H9 (cell line): ENCODE measurements around the gene CTBS. TPM values are rescaled to one million over a fixed set of nuclear protein-coding genes. Genes with fewer than 3 reads are reported as not detected.

Experiments used
- DNase-seq: peaks from one replicate; pipeline ENCODE4 v3.0.0-alpha.2; 2017
- H2AFZ ChIP-seq: one replicate; pipeline ENCODE4 v1.6.1; 2013; ENCODE audit warnings: mild to moderate bottlenecking, low read length, control low read depth, moderate library complexity
- H2AK5ac ChIP-seq: 2 replicates; pipeline ENCODE4 v1.6.1; 2013; ENCODE audit warnings: low read length, control low read depth, mixed read lengths; ENCODE audit not compliant: insufficient read length
- H2BK120ac ChIP-seq: one replicate; pipeline ENCODE4 v1.6.1; 2013; ENCODE audit warnings: low read depth, mild to moderate bottlenecking, low read length, control low read depth, inconsistent platforms; ENCODE audit not compliant: poor library complexity, severe bottlenecking
- H2BK12ac ChIP-seq: 2 replicates; pipeline ENCODE4 v1.6.1; 2013; ENCODE audit warnings: low read length, control low read depth, mixed read lengths, low read depth; ENCODE audit not compliant: insufficient read length
- H2BK15ac ChIP-seq: 2 replicates; pipeline ENCODE4 v1.6.1; 2013; ENCODE audit warnings: low read depth, low read length, control low read depth
- H2BK20ac ChIP-seq: one replicate; pipeline ENCODE4 v1.6.1; 2013; ENCODE audit warnings: low read depth, mild to moderate bottlenecking, low read length, control low read depth, inconsistent platforms; ENCODE audit not compliant: poor library complexity, severe bottlenecking
- H2BK5ac ChIP-seq: 2 replicates; pipeline ENCODE4 v1.6.1; 2013; ENCODE audit warnings: low read length, control low read depth, mixed read lengths; ENCODE audit not compliant: insufficient read length
- H3K14ac ChIP-seq: 2 replicates; pipeline ENCODE4 v1.6.1; 2013; ENCODE audit warnings: low read length, control low read depth; ENCODE audit not compliant: insufficient read depth
- H3K18ac ChIP-seq: 2 replicates; pipeline ENCODE4 v1.6.1; 2013; ENCODE audit warnings: low read depth, mild to moderate bottlenecking, mixed read lengths, low read length, control low read depth; ENCODE audit not compliant: insufficient read length
- H3K23ac ChIP-seq: 2 replicates; pipeline ENCODE4 v1.6.1; 2013; ENCODE audit warnings: low read length, control low read depth, mixed read lengths, low read depth; ENCODE audit not compliant: insufficient read length
- H3K23me2 ChIP-seq: 2 replicates; pipeline ENCODE4 v1.6.1; 2013; ENCODE audit warnings: low read depth, mild to moderate bottlenecking, mixed read lengths, low read length, control low read depth; ENCODE audit not compliant: insufficient read length, poor library complexity, severe bottlenecking
- H3K27ac ChIP-seq: 2 replicates; pipeline ENCODE4 v1.5.1; 2013; ENCODE audit warnings: low read length, control low read depth, mixed read lengths, low read depth; ENCODE audit not compliant: insufficient read length
- H3K27me3 ChIP-seq: 2 replicates; pipeline ENCODE4 v1.6.1; 2013; ENCODE audit warnings: low read length, control low read depth, inconsistent platforms; ENCODE audit not compliant: insufficient read depth
- H3K4ac ChIP-seq: 2 replicates; pipeline ENCODE4 v1.6.1; 2013; ENCODE audit warnings: low read depth, mild to moderate bottlenecking, control low read depth, inconsistent platforms, low read length, moderate library complexity
- H3K4me1 ChIP-seq: 2 replicates; pipeline ENCODE4 v1.6.1; 2013; ENCODE audit warnings: low read length, control low read depth, inconsistent platforms; ENCODE audit not compliant: insufficient read depth
- H3K4me2 ChIP-seq: 2 replicates; pipeline ENCODE4 v1.6.1; 2013; ENCODE audit warnings: low read length, control low read depth, mixed read lengths; ENCODE audit not compliant: insufficient read length, insufficient read depth
- H3K56ac ChIP-seq: 2 replicates; pipeline ENCODE4 v1.6.1; 2013; ENCODE audit warnings: low read depth, mild to moderate bottlenecking, mixed read lengths, low read length, control low read depth; ENCODE audit not compliant: insufficient read length
- H3K79me1 ChIP-seq: 2 replicates; pipeline ENCODE4 v1.6.1; 2013; ENCODE audit warnings: low read depth, mild to moderate bottlenecking, moderate library complexity, low read length, control low read depth, inconsistent platforms; ENCODE audit not compliant: insufficient read depth, poor library complexity, severe bottlenecking
- H3K79me2 ChIP-seq: 2 replicates; pipeline ENCODE4 v1.6.1; 2013; ENCODE audit warnings: low read length, control low read depth, inconsistent platforms; ENCODE audit not compliant: insufficient read depth
- H3K9ac ChIP-seq: 2 replicates; pipeline ENCODE4 v1.6.1; 2013; ENCODE audit warnings: low read length, control low read depth, mixed read lengths; ENCODE audit not compliant: insufficient read length; ENCODE audit errors: extremely low read depth
- H3K9me3 ChIP-seq: one replicate; pipeline ENCODE4 v1.6.1; 2013; ENCODE audit warnings: low read depth, low read length, inconsistent platforms; ENCODE audit not compliant: control insufficient read depth
- H3T11ph ChIP-seq: one replicate; pipeline ENCODE4 v1.6.1; 2013; ENCODE audit warnings: mild to moderate bottlenecking, low read length, control low read depth, inconsistent platforms
- H4K20me1 ChIP-seq: one replicate; pipeline ENCODE4 v1.6.1; 2013; ENCODE audit not compliant: control insufficient read depth, insufficient read length, insufficient read depth
- H4K5ac ChIP-seq: 2 replicates; pipeline ENCODE4 v1.6.1; 2013; ENCODE audit warnings: low read depth, mild to moderate bottlenecking, mixed read lengths, low read length, control low read depth; ENCODE audit not compliant: insufficient read length
- H4K8ac ChIP-seq: replicated peaks from 2 replicates; pipeline ENCODE4 v1.6.1; 2013; ENCODE audit warnings: low read length, control low read depth, mixed read lengths, low read depth; ENCODE audit not compliant: insufficient read length
- H4K91ac ChIP-seq: 2 replicates; pipeline ENCODE4 v1.6.1; 2013; ENCODE audit warnings: low read depth, mild to moderate bottlenecking, moderate library complexity, mixed read lengths, low read length, control low read depth; ENCODE audit not compliant: insufficient read length
- H3K27ac Mint-ChIP-seq, 3 experiments: 2 replicates in 2 of 3; 3 replicates in 1 of 3; pipeline ENCODE4 v1.8.0; 2020 to 2021; ENCODE audit warnings: mixed read lengths in 3 of 3, mild to moderate bottlenecking in 1 of 3, moderate library complexity in 1 of 3
- H3K27me3 Mint-ChIP-seq: 2 replicates; pipeline ENCODE4 v1.8.0; 2021; ENCODE audit warnings: low read depth, mild to moderate bottlenecking, moderate library complexity, mixed read lengths
- H3K36me3 Mint-ChIP-seq, 3 experiments: 2 replicates in 2 of 3; 3 replicates in 1 of 3; pipeline ENCODE4 v1.8.0; 2020 to 2021; ENCODE audit warnings: low read depth in 3 of 3, mixed read lengths in 3 of 3; ENCODE audit not compliant: insufficient read depth in 1 of 3
- H3K4me1 Mint-ChIP-seq, 2 experiments: 2 replicates each; pipeline ENCODE4 v1.8.0; 2020; ENCODE audit warnings: mixed read lengths in 2 of 2
- H3K4me3 Mint-ChIP-seq, 2 experiments: 2 replicates in 1 of 2; 3 replicates in 1 of 2; pipeline ENCODE4 v1.8.0; 2020 to 2021; ENCODE audit warnings: mild to moderate bottlenecking in 2 of 2, mixed read lengths in 2 of 2, moderate library complexity in 1 of 2
- H3K9me3 Mint-ChIP-seq, 2 experiments: 2 replicates in 1 of 2; 3 replicates in 1 of 2; pipeline ENCODE4 v1.8.0; 2020; ENCODE audit warnings: mild to moderate bottlenecking in 2 of 2, mixed read lengths in 2 of 2, moderate library complexity in 1 of 2
- WGBS: extraction: QIAGEN DNeasy Blood & Tissue Kit; methylation state at CpG from one replicate; pipeline ENCODE4 v1.1.7; 2013; ENCODE audit warnings: missing lambda C conversion rate, low lambda C conversion rate, mixed read lengths; ENCODE audit not compliant: insufficient read length; ENCODE audit errors: extremely low coverage; 5-methylcytosine and 5-hydroxymethylcytosine counted together
- total RNA-seq: library from RNA; stranded (reverse); gene quantifications from 2 replicates; pipeline ENCODE4 v1.2.1, GENCODE V29; 2021
- TF ChIP-seq, protein P1 (sequence below): fragments of 200-600 bp; sonication (generic); conservative IDR thresholded peaks from 3 replicates; pipeline ENCODE4 v1.8.0; 2021; ENCODE audit warnings: antibody characterized with exemption, mild to moderate bottlenecking

CTBS gene
- total RNA-seq, 1 experiment from 2014 or later = 2.8 TPM

DNA sequence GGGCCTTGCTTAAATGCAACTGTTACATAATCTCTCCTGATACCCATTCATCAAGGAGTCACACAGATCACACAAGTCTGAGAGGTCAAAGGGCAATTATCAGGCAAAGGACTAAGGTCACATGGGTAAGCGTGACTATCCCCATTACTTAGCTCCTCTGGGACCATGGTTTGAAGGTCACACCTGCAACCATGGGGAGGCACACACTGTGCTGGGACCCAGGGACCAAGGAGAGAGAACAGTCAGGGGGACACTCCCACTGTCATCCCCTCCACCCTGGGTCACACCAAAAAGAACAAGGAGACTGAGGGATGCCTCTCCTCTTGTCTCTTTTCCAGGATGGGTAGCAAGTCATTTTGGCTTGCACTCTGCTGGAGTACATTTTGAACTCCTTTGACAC lies 30.9 kb upstream of the CTBS start:
- no peak overlapping the region for H2BK12ac ChIP-seq
- no peak overlapping the region for H3K4me3 Mint-ChIP-seq
- no peak overlapping the region for H3K4me2 ChIP-seq
- H3K36me3 Mint-ChIP-seq = peaks cover 20 to 30% (median 23%) of the 10 kb centered on the region in 3 experiments
- no peaks in the 10 kb centered on the region for H4K20me1 ChIP-seq
- no peak overlapping the region for H3K14ac ChIP-seq
- peaks cover 15% of the 10 kb centered on the region for H3K9me3 ChIP-seq
- H3T11ph ChIP-seq = no peak overlapping the region
- H3K79me1 ChIP-seq = no peaks in the 10 kb centered on the region
- peaks cover 9 to 11% of the 10 kb centered on the region in 2 experiments for H3K4me1 Mint-ChIP-seq
- H2BK120ac ChIP-seq = no peak overlapping the region
- no peak overlapping the region for H2BK5ac ChIP-seq
- DNase-seq = no peak
- no peaks in the 10 kb centered on the region for H3K79me2 ChIP-seq
- H3K27me3 ChIP-seq = no peaks in the 10 kb centered on the region; the same call in 1 of the 2 replicates
- H3K27me3 Mint-ChIP-seq = peaks cover 4% of the 10 kb centered on the region
- no peak overlapping the region for H4K8ac ChIP-seq
- TF ChIP-seq, protein P1, sequence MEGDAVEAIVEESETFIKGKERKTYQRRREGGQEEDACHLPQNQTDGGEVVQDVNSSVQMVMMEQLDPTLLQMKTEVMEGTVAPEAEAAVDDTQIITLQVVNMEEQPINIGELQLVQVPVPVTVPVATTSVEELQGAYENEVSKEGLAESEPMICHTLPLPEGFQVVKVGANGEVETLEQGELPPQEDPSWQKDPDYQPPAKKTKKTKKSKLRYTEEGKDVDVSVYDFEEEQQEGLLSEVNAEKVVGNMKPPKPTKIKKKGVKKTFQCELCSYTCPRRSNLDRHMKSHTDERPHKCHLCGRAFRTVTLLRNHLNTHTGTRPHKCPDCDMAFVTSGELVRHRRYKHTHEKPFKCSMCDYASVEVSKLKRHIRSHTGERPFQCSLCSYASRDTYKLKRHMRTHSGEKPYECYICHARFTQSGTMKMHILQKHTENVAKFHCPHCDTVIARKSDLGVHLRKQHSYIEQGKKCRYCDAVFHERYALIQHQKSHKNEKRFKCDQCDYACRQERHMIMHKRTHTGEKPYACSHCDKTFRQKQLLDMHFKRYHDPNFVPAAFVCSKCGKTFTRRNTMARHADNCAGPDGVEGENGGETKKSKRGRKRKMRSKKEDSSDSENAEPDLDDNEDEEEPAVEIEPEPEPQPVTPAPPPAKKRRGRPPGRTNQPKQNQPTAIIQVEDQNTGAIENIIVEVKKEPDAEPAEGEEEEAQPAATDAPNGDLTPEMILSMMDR = no peak
- H3K27ac Mint-ChIP-seq = no peak overlapping the region
- H3K27ac ChIP-seq = no peak overlapping the region
- H2BK20ac ChIP-seq = no peak overlapping the region
- H3K9me3 Mint-ChIP-seq = peaks cover 31 to 38% of the 10 kb centered on the region in 2 experiments
- H3K56ac ChIP-seq = no peak overlapping the region
- H3K4me1 ChIP-seq = no peaks in the 10 kb centered on the region
- WGBS = no CpG with 5 or more reads among the region's 1 CpG
- no peaks in the 10 kb centered on the region for H3K23me2 ChIP-seq
- no peak overlapping the region for H3K4ac ChIP-seq
- H3K23ac ChIP-seq = no peak overlapping the region
- no peak overlapping the region for H2BK15ac ChIP-seq
- no peak overlapping the region for H3K9ac ChIP-seq
- no peak overlapping the region for H4K91ac ChIP-seq
- no peak overlapping the region for H2AK5ac ChIP-seq
- H3K18ac ChIP-seq = no peak overlapping the region
- no peak overlapping the region for H4K5ac ChIP-seq
- no peak overlapping the region for H2AFZ ChIP-seq
